Measurements from ENCODE around the gene MUS81.

Gene MUS81, protein sequence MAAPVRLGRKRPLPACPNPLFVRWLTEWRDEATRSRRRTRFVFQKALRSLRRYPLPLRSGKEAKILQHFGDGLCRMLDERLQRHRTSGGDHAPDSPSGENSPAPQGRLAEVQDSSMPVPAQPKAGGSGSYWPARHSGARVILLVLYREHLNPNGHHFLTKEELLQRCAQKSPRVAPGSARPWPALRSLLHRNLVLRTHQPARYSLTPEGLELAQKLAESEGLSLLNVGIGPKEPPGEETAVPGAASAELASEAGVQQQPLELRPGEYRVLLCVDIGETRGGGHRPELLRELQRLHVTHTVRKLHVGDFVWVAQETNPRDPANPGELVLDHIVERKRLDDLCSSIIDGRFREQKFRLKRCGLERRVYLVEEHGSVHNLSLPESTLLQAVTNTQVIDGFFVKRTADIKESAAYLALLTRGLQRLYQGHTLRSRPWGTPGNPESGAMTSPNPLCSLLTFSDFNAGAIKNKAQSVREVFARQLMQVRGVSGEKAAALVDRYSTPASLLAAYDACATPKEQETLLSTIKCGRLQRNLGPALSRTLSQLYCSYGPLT

DNA sequence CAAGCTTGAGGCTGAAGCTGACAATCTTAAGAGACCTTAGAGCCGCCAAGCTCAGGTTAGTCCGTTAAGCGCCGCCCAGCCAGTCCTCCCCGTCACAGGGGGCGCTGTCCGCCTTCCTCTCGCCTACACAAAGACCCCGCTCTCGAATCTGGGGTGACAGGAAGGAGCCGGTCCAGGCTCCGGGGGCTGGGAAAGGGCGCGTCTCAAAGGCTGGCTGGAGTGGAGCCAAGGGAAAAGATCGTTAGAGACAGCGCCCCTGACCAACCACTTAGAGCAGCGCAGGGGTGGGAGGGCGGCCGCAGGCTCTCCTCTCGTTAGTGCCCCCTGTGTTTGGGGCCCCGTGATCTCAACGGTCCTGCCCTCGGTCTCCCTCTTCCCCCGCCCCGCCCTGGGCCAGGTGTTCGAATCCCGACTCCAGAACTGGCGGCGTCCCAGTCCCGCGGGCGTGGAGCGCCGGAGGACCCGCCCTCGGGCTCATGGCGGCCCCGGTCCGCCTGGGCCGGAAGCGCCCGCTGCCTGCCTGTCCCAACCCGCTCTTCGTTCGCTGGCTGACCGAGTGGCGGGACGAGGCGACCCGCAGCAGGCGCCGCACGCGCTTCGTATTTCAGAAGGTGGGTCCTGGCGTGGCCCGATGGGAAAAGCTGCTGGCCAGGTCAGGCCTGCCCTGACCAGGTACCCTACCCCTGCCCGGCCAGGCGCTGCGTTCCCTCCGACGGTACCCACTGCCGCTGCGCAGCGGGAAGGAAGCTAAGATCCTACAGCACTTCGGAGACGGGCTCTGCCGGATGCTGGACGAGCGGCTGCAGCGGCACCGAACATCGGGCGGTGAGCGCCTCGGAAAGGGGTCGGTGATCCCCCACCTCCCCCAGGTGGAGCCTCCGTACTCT is at the start of gene MUS81:
MUS81 (plus strand) TSS at position 156 of the 887 bp plus-strand sequence; CDS start at position 477, 321 bp downstream.
- Mint-ChIP-seq H3K27me3 (ENCODE audit: low read depth) (no peaks in the 10 kb centered on the region), H3K36me3 (ENCODE audit: low read depth) (peaks cover 37% of the 10 kb centered on the region), H3K27ac (peak within 1 kb of the TSS; percentile 96), H3K4me3 (peak within 1 kb of the TSS; percentile 93), H3K4me1 (ENCODE audit: low read depth) (peaks cover 37% of the 10 kb centered on the region), H3K9me3 (no peaks in the 10 kb centered on the region)

DNA sequence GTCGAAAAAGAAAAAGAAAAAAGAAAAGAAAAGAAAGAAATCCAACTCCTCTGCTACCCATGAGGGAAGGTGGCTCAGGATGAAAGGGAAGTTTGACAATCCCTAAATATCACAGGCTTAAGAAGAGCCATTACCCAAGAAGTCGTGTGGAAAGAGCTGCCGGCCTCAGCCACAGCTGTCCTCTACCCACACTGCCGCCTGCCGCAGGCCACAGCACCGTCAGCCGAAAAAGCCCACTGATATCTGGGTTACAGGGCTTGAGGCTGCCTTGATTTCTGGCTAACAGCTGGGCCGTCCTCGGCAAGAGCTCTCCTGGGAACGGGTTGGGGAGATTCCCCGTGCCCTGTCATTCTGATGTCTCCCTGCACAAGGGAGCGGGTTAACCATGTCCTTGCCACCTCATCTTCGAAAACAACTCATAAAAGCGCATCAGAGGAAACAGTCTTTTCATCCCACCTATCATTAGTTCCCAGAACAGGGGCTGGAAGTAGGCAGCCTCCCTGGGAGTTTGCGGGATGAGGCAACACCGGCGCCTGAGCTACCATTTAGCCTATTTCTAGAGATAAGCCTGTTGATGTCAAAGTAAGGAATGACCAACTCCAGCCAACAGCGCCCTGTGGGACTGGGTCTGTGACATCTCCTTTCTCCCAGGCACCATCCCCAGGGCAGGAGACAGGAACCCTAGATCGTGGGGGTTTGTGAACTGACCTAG is 48.3 kb upstream of the MUS81 start:
- H3K4me3 Mint-ChIP-seq: no peak overlapping the region
- H3K36me3 Mint-ChIP-seq (ENCODE audit: low read depth): no peaks in the 10 kb centered on the region
- peaks cover 25% of the 10 kb centered on the region for H3K27me3 Mint-ChIP-seq (ENCODE audit: low read depth)
- peaks cover 6% of the 10 kb centered on the region for H3K4me1 Mint-ChIP-seq (ENCODE audit: low read depth)
- H3K27ac Mint-ChIP-seq: no peak overlapping the region
- H3K9me3 Mint-ChIP-seq: no peaks in the 10 kb centered on the region

DNA sequence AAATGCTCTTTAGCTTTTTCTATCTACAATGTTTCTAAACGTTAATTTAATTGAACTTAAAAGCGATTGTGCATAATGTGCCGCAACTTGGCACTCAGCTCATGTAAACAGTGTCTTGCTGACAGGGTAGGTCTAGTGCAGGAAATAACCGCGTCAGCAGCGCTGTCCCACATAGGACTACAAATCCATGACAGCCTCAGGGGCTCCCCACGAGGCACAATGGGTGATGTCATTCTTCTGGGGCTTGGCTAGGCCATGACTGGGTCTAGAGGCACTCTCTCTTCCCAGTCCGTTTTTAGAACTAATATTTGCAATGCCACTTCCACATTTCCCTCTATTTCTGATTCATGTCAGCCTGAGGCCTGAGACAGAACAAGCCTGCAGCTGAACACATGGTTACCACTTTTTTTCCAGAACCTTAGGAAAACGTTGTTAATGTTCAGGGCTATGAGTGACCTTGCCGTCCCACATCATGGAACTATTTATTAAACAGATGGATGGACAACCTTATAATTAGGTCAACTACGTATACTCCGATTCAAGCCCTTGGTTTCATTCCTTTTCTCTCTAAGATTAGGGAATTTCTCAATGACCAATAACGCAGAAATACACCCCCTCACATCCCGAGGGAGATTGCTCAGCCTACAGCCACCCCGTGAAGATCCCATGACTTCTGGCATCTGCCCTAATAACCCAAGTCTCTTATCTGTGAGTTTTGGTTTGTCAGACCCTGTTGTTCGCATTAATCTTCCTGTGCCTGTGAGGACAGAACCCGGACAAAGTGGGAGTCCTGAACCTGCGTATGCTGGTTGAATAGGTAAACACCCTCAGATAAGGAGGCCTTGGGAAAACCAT is 45.9 kb upstream of the MUS81 start:
- Mint-ChIP-seq H3K36me3 (ENCODE audit: low read depth) (no peaks in the 10 kb centered on the region), H3K4me1 (ENCODE audit: low read depth) (peaks cover 15% of the 10 kb centered on the region), H3K4me3 (no peak overlapping the region), H3K9me3 (no peaks in the 10 kb centered on the region), H3K27ac (no peak overlapping the region), H3K27me3 (ENCODE audit: low read depth) (peaks cover 20% of the 10 kb centered on the region)

GRCh38 chr11:65814986-65815565 is 45.2 kb upstream of the MUS81 start:
- H3K4me1 Mint-ChIP-seq (ENCODE audit: low read depth): peaks cover 15% of the 10 kb centered on the region

GRCh38 chr11:65816696-65817095 is 43.5 kb upstream of the MUS81 start:
- peak overlapping the region; percentile 33 for H3K4me3 Mint-ChIP-seq
- H3K27me3 Mint-ChIP-seq (ENCODE audit: low read depth): peaks cover 13% of the 10 kb centered on the region
- H3K9me3 Mint-ChIP-seq: no peaks in the 10 kb centered on the region
- no peak overlapping the region for H3K27ac Mint-ChIP-seq
- no peaks in the 10 kb centered on the region for H3K36me3 Mint-ChIP-seq (ENCODE audit: low read depth)
- peaks cover 15% of the 10 kb centered on the region for H3K4me1 Mint-ChIP-seq (ENCODE audit: low read depth)

More at GRCh38 chr11:65814986-65815565, 45.2 kb upstream of the MUS81 start:
- no peak overlapping the region for H3K27ac Mint-ChIP-seq
- no peaks in the 10 kb centered on the region for H3K9me3 Mint-ChIP-seq
- peaks cover 17% of the 10 kb centered on the region for H3K27me3 Mint-ChIP-seq (ENCODE audit: low read depth)
- no peaks in the 10 kb centered on the region for H3K36me3 Mint-ChIP-seq (ENCODE audit: low read depth)
- H3K4me3 Mint-ChIP-seq: no peak overlapping the region

DNA sequence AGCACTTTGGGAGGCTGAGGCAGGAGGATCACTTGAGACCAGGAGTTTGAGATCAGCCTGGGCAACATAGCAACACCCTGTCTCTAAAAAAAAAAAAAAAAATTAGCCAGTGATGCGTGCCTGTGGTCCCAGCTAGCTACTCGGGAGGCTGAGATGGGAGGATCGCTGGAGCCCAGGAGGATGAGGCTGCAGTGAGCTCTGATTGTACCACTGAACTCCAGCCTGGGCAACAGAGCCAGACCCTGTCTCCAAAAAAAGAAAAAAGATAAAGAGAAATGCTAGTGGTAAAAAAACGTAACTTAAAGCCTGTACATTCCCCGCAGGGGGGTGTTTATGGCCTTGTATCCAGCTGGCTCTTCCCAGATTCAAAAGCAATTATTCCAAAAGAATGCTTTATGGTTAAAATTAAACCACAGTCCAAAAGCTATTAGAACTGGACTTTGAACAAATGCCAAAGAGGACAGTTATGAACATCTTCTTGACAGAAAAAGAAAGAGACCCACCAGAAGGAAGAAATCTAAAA is 42.9 kb upstream of the MUS81 start:
- H3K36me3 Mint-ChIP-seq (ENCODE audit: low read depth): no peaks in the 10 kb centered on the region
- H3K4me1 Mint-ChIP-seq (ENCODE audit: low read depth): peaks cover 15% of the 10 kb centered on the region
- H3K4me3 Mint-ChIP-seq: peak overlapping the region; percentile 86
- peaks cover 10% of the 10 kb centered on the region for H3K27me3 Mint-ChIP-seq (ENCODE audit: low read depth)
- peak overlapping the region; percentile 83 for H3K27ac Mint-ChIP-seq
- H3K9me3 Mint-ChIP-seq: no peaks in the 10 kb centered on the region

GRCh38 chr11:65817835-65818680 is 42.2 kb upstream of the MUS81 start:
- H3K4me3 Mint-ChIP-seq: peak overlapping the region; percentile 86
- H3K4me1 Mint-ChIP-seq (ENCODE audit: low read depth): peaks cover 15% of the 10 kb centered on the region
- H3K27me3 Mint-ChIP-seq (ENCODE audit: low read depth): peaks cover 7% of the 10 kb centered on the region
- H3K9me3 Mint-ChIP-seq: no peaks in the 10 kb centered on the region
- H3K27ac Mint-ChIP-seq: peak overlapping the region; percentile 83
- no peaks in the 10 kb centered on the region for H3K36me3 Mint-ChIP-seq (ENCODE audit: low read depth)

- Mint-ChIP-seq H3K36me3 (ENCODE audit: low read depth) (no peaks in the 10 kb centered on the region), H3K27me3 (ENCODE audit: low read depth) (no peaks in the 10 kb centered on the region), H3K9me3 (no peaks in the 10 kb centered on the region), H3K4me1 (ENCODE audit: low read depth) (peaks cover 15% of the 10 kb centered on the region), H3K27ac (no peak overlapping the region), H3K4me3 (no peak overlapping the region)
Measured at GRCh38 chr11:65821107-65821506, 39.1 kb upstream of the MUS81 start.

- Mint-ChIP-seq H3K27me3 (ENCODE audit: low read depth) (no peaks in the 10 kb centered on the region), H3K4me1 (ENCODE audit: low read depth) (peaks cover 7% of the 10 kb centered on the region), H3K4me3 (no peak overlapping the region), H3K9me3 (no peaks in the 10 kb centered on the region), H3K27ac (no peak overlapping the region), H3K36me3 (ENCODE audit: low read depth) (no peaks in the 10 kb centered on the region)
Measured at GRCh38 chr11:65822776-65823528, 37.3 kb upstream of the MUS81 start.

GRCh38 chr11:65826984-65827735 is 33.1 kb upstream of the MUS81 start:
- no peak overlapping the region for H3K4me3 Mint-ChIP-seq
- no peaks in the 10 kb centered on the region for H3K9me3 Mint-ChIP-seq
- no peak overlapping the region for H3K27ac Mint-ChIP-seq
- H3K4me1 Mint-ChIP-seq (ENCODE audit: low read depth): peaks cover 10% of the 10 kb centered on the region
- H3K27me3 Mint-ChIP-seq (ENCODE audit: low read depth): peaks cover 14% of the 10 kb centered on the region
- no peaks in the 10 kb centered on the region for H3K36me3 Mint-ChIP-seq (ENCODE audit: low read depth)

- Mint-ChIP-seq H3K27me3 (ENCODE audit: low read depth) (peaks cover 23% of the 10 kb centered on the region), H3K9me3 (no peaks in the 10 kb centered on the region), H3K4me3 (no peak overlapping the region), H3K36me3 (ENCODE audit: low read depth) (peaks cover 3% of the 10 kb centered on the region), H3K4me1 (ENCODE audit: low read depth) (peaks cover 16% of the 10 kb centered on the region), H3K27ac (no peak overlapping the region)
Measured at GRCh38 chr11:65829459-65829858, 30.8 kb upstream of the MUS81 start.

All from T-helper 1 cell treated with Interleukin-12 subunit alpha and Interleukin-12 subunit beta and Interleukin-4 antibody, amounts not matched to agents 30 μg/mL and 1 μg/mL, for 36 hours (primary cell).